ENCODE measurements around the gene OR2V2.

DNA sequence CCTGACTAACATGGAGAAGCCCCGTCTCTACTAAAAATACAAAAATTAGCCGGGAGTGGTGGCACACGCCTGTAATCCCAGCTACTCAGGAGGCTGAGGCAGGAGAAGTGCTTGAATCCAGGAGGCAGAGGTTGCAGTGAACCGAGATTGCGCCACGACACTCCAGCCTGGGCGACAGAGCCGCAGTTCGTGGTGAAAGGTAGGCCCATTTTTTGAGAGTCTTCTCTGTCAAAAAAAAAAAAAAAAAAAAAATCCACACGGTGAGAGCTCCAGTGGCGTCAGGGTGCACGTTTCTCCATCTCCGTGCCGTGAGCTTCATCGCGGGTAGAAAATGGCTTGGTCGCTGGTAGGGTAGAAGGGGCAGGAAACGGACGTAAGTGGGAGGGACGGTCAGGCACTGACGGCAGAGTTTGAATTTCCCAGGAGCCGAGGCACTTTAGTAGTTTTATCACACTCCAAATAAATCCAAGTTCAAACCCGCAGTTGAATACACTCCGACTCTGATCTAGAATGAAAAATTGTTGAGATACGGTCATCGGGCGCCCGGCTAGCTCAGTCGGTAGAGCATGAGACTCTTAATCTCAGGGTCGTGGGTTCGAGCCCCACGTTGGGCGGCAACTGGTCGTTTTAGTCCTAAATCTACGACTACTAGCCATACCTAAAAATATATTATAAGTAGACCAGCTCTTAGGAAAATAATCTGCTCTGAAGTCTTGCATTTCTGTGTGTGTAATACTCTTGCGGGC lies 60.0 kb downstream of the OR2V2 start:
- TF ChIP-seq, protein P1, sequence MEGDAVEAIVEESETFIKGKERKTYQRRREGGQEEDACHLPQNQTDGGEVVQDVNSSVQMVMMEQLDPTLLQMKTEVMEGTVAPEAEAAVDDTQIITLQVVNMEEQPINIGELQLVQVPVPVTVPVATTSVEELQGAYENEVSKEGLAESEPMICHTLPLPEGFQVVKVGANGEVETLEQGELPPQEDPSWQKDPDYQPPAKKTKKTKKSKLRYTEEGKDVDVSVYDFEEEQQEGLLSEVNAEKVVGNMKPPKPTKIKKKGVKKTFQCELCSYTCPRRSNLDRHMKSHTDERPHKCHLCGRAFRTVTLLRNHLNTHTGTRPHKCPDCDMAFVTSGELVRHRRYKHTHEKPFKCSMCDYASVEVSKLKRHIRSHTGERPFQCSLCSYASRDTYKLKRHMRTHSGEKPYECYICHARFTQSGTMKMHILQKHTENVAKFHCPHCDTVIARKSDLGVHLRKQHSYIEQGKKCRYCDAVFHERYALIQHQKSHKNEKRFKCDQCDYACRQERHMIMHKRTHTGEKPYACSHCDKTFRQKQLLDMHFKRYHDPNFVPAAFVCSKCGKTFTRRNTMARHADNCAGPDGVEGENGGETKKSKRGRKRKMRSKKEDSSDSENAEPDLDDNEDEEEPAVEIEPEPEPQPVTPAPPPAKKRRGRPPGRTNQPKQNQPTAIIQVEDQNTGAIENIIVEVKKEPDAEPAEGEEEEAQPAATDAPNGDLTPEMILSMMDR (IDR thresholded peaks at IDR 0.05) = no peak
- no peak for TF ChIP-seq POLR2A (IDR thresholded peaks at IDR 0.05)
